HG03457 (cell line): Measurements from ENCODE around the gene RPF1.
"Not testable (repeated sequence)": the region's sequence is repeated elsewhere in the genome, so short reads cannot be mapped to it uniquely, and the experiment has no call there.

Source experiments
- ATAC-seq: cut with Tn5 transposase; IDR thresholded peaks from one replicate; pipeline ENCODE4 v1.9.1; 2021; ENCODE audit warnings: moderate number of reproducible peaks; ENCODE audit not compliant: unreplicated experiment

Gene RPF1

DNA sequence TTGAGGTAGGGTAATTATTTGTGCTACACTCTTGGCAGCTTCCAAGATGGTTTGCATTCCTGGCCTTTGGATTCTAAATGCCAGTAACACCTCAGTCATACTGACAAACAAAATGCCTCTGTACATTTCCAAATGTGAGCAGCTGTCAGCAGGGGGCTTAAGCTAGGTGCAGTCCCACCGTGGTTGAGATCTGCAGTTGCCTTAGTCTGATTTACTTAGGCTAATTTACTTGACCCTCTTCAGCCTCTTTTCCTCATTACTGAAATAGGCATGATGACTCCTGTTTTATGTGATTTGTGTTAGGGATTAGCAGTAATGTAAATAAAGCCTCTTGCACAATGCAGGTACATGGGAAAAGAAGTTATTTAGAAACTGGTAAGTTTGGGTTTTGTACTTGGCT, 13.7 kb downstream of the RPF1 start:
- no peak for ATAC-seq

DNA sequence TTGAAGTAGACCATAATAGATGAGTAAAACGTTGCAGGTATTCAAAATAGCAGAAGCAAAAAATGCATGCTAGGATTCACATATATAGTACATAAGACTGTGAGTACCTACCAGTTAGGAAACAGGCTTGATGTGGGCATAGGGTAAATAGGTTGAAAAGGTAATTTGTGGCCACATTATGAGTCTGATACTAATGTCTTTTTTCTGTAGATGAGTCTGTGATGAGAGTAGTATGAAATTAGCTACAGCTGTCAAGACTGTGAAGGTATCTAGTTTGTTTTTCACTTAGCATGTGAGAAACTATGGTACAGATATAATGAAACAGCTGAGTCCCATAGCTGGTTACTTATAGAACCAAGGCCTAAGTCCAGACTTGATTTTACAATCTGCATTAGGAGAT, 14.7 kb downstream of the RPF1 start:
- ATAC-seq = no peak

DNA sequence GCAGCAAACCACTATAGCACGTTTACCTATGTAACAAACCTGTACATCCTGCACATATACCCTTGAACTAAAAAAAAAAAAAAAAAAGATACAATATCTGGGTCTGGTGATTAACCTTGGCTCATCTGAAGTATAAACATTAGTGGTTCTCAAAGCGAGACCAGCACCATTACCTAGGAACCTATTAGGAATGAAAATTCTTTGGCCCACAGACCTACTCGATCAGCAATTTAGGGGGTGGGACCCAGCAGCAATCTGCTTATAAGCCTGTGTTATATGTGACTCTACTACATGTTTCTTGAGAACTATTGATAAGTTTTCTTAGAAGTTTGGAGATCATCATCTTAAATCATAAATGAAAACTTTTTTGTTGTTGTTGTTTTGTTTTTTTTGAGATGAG, 17.4 kb downstream of the RPF1 start:
- no peak for ATAC-seq

GRCh38 chr1:84497631-84498275, 18.7 kb downstream of the RPF1 start:
- no peak for ATAC-seq

DNA sequence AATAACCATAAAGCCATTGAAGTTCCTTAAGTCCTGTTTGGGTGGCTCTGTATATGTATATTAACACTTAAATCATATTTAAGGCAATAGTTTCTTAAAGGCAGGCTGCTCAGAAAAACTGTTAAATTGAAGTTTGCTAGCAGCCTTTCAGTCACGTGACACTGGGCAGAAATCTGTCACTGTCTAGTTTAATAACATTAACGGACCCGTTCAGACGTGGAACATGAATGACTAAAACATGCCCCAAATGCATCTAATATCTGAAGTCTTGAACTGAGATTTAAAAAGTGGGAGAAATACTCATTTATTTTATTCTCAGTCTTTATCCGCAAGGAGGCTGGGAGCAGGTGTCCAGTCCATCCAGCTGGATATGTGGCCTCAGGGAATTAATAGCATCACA, 23.9 kb downstream of the RPF1 start:
- ATAC-seq = no peak

GRCh38 chr1:84504580-84505492, 25.8 kb downstream of the RPF1 start:
- no peak for ATAC-seq

DNA sequence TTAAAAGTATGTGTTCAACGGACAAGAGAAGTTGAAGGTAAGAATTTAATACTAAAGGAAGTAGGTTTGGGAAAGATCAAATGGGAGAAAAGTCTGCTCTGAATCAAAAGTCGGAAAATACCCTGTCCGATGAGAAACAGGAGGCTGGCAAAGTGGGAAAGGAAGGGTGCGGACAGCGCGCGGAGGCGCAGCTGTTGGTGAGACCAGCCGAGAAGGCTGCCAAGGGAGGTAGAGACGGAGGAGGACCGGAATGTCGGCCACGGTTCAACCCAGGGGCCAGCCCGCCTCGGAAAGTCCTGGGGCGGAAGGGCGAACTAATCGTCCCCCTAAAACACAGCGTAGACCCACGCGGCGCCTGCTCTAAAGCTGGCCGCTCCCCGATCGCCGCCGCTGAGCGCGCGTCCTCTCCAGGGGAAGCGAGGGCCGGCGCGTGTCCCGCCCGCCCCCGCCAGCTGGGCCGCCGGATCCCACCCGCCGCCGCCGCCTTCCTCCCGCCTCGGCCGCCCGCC, 26.5 kb downstream of the RPF1 start:
- peak; percentile 17 for ATAC-seq

DNA sequence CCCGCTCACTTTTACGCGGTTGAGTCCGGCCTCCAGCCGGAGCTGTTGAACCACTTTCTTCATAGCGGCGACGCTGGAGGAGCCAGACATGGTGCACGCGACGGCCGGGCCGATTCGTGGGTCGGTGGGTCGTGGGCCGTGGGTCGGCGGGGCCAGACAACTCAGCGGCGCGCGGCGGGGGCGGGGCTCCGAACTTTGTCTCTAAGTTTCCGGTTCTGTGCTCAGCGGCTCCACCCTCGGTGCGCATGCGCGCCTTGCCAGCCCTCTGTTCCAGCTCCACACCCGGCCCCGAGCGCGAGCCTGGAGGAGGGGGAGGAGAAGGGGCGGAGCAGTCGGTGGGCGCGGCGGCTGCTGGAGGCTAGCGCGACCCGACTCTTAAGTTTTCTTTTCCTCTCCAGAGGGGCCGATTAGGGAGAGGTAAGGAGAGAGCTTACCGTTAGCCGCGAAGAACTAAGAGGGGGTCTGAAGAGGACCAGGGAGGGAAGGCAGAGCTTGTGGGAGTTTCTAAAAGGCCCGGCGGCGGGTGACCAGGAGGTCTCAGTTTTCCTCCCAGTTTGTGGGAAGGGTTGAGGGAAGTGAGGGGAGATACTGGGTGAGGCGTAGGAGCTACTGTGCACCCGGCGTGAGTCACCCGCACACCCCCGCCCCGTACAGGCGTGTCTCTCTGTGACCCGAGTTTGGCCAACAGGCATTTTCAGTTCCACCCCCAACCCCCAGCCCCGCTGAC, 27.1 kb downstream of the RPF1 start, which contains the start of the genes GNG5 and SPATA1:
Gene GNG5, minus strand, starts transcription at position 580 of the 727 bp plus-strand sequence. Its CDS starts 490 bp downstream, at position 90.
Gene SPATA1, plus strand, starts transcription at position 385 of the 727 bp plus-strand sequence. CDS start 9,974 bp downstream, outside the sequence.
- peak; percentile 82 for ATAC-seq

DNA sequence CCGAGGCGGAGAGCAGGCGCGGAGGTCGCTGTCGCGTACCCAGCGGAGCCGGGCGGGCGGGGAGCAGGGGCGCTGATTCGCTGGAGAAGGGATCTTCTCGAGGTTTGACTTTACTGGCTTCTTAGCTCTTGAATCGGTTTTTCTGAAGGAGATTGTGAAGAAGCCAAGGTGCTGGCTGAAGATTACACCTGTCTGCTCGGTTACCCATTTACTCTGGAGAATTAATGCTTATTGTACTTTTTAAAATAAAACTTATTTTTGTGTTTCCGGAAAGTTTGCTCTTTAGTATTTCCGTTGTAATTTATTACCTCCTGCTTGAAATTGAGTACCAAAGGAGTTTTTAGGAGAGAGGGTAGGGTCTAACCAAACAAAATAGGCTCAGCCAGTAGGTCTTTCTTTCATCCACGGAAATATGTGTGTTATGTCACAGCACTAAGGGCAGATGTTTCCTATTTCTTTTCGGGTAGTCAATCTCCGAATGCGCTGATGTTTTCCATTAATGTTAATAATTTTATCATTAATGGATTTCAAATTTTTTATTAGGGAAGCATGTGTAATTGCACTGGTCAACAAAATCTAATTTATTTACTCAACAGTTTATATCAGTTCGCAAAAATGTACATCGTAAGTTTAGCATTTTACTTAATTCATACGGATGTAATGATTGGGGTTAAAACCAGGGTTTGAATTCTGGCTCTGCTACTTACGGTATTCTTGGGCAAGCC, 27.8 kb downstream of the RPF1 start:
- ATAC-seq = no peak

DNA sequence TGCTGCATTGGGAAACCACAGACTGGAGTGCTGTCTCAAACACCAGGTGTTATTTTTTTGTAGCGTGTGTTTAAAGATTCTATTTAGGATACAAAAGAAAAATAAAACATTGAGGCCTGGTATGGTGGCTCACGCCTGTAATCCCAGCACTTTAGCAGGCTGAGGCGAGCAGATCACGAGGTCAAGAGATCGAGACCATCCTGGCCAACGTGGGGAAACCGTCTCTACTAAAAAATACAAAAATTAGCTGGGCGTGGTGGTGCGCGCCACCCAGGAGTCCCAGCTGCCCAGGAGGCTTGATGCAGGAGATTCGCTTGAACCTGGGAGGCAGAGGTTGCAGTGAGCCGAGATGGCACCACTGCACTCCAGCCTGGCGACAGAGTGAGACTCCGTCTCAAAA, 28.8 kb downstream of the RPF1 start:
- ATAC-seq = not testable (repeated sequence)

- no peak for ATAC-seq
Measured at GRCh38 chr1:84508510-84508909, 29.4 kb downstream of the RPF1 start.

DNA sequence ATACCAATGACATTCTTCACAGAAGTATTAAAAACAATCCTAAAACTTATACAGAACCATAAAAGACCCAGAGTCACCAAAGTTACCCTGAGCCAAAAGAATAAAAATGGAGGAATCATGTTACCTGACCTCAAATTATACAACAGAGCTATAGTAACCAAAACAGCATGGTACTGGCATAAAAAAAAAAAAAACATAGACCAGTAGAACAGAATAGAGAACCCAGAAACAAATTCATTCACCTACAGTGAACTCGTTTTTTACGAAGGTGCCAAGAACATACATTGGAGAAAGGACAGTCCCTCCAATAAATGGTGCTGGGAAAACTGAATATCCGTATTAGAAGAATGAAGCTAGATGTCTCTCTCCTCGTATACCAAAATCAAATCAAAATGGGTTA, 30.0 kb downstream of the RPF1 start:
- ATAC-seq = no peak

DNA sequence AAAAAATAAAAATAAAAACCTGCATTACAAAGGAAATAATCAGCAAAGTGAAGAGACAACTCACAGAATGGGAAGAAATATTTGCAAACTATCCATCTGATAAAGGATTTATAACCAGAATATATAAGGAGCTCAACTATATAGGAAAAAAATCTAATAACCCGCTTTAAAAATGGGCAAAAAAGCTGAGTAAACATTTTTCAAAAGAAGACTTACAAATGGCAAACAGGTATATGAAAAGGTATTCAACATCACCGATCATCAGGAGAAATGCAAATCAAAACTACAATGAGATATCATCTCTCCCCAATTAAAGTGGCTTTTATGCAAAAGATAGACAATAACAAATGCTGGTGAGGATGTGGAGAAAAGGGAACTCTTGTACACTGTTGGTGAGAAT, 31.1 kb downstream of the RPF1 start:
- no peak for ATAC-seq

DNA sequence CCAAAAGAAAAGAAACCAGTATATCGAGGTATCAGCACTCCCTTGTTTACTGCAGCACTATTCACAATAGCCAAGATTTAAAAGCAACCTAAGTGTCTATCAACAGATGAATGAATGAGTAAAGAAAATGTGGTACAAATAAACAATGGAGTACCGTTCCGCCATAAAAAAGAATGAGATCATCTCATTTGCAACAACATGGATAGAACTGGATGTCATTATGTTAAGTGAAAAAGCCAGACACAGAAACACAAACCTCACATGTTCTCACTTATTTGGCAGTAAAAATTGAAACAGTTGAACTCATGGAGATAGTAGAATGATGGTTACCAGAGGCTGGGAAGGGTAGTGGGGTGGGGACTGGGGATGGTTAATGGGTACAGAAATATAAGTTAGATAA, 31.6 kb downstream of the RPF1 start:
- no peak for ATAC-seq

- ATAC-seq = no peak
Measured at GRCh38 chr1:84524590-84524989, 45.5 kb downstream of the RPF1 start.

DNA sequence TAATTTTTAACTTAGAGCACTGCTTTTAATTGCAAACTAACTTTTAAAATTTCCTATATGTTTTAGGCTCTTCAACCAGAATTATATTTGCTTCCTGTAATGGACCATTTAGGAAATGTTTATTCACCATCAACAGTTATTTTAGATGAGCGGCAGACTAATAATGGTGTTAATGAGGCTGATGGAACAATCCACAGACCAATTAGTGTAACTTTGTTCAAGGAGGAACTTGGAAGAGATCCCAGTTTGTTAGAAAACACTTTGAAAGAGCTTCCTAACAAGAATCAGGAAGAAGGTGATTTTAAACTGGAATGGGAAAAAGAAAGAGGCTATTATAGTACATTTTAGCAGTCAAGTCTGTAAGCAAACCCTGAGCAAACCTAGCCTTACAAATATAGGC, 46.7 kb downstream of the RPF1 start:
- no peak for ATAC-seq

DNA sequence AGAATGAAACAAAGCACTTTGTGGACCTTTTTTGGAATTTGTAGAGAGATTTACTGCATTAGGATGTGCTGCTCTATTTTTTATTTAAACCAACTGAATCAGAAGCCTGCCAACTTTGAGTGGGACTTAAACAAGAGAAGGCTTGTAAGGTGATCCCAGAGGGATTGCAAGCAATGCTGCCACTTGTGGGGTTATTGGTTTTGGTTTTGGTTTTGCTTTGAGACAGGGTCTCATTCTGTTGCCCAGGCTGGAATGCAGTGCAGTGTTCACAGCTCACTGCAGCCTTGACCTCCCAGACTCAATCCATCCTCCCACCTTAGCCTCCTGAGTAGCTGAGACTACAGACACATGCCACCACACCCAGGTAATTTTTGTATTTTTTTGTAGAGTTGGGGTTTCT, 59.5 kb downstream of the RPF1 start:
- no peak for ATAC-seq

DNA sequence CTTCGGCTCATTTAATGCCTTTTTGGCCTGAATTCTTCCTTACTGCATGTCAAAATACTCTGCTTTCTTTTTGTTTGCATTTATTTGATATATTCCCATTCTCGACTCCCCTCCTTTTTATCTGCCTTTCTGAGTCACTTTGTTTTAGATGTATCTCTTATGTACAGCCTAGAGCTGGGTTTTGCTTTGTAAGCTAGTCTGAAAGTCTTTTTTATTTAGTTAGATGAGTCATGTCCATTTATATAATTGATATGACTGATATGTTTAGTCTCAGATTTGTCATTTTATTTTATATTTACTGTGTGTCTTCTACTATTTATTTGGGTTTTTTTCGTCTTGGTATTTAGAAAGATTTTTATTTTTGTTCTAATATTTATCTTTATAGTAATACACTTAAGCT, 60.9 kb downstream of the RPF1 start:
- no peak for ATAC-seq

DNA sequence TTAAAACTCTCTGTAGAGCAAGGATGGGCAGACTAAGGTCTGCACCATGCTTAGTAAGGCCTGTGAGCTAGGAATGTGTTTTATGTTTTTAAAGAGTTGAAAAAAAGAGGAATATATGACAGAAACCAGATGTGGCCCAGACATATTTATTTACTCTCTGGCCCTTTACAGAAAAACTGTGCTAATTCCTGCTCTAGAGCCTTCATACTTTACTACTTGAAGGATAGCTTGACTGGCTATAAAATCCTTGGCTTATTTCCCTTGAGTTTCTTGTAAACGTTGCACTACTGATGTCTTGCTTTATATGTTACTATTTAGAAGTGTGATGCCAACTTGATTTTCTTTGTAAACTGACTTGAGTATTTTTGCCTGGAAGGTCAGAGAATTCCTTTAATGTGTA, 61.7 kb downstream of the RPF1 start:
- no peak for ATAC-seq

GRCh38 chr1:84541679-84542078, 62.6 kb downstream of the RPF1 start:
- no peak for ATAC-seq
